GM10266 (cell line): ENCODE results near the gene PHF8.

ENCODE experiments used
- DNase-seq: peaks from one replicate; pipeline ENCODE4 v3.0.0; 2012; ENCODE audit errors: extremely low spot score
- TF ChIP-seq, protein P1 (sequence below): IDR thresholded peaks from 2 replicates; pipeline ENCODE4 v1.5.1; 2012; ENCODE audit warnings: mild to moderate bottlenecking, low read depth; ENCODE audit not compliant: control insufficient read depth, insufficient read depth; ENCODE audit errors: missing control alignments

Gene PHF8

DNA sequence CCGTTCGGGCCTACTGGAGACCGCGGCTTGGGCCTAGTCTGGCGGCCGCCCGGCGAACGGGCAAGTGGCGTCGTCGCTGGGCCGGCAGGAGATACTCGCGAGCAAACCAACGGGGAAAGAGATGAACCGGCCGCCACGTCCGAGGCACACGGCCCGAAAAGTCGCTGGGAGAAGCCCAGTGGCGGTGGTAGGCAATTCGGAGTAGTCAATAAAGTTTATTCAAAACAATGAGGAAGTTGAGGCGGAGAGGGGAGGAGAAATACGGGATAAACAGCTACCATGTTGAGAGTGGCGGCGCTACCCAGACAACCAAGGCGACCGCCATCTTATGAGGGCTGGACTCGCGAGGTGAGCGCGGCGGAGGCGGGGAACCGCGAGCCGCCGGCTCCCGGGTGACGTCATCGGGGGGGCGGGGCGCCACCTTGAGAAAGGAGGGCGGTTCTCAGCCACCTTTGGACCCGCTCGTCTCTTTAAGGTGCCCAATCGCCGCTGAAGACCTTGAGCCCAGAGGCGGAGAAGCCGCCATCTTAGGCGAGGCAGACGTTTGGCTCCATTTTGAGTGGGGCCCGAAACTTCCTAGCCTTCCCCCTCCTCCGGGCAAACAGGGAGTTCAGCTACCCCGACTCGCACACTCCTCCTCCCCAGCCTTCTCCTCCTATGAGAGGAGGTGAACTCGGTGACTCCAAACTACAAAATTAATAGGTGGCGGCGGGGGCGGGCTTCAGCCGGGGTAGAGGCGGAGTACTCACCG, at the start of gene PHF8:
Gene PHF8 (minus strand): TSS at position 348 of the 751 bp plus-strand sequence. CDS start 1,745 bp downstream, outside the sequence.
- TF ChIP-seq, protein P1, sequence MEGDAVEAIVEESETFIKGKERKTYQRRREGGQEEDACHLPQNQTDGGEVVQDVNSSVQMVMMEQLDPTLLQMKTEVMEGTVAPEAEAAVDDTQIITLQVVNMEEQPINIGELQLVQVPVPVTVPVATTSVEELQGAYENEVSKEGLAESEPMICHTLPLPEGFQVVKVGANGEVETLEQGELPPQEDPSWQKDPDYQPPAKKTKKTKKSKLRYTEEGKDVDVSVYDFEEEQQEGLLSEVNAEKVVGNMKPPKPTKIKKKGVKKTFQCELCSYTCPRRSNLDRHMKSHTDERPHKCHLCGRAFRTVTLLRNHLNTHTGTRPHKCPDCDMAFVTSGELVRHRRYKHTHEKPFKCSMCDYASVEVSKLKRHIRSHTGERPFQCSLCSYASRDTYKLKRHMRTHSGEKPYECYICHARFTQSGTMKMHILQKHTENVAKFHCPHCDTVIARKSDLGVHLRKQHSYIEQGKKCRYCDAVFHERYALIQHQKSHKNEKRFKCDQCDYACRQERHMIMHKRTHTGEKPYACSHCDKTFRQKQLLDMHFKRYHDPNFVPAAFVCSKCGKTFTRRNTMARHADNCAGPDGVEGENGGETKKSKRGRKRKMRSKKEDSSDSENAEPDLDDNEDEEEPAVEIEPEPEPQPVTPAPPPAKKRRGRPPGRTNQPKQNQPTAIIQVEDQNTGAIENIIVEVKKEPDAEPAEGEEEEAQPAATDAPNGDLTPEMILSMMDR: no peak
- DNase-seq: peak; percentile 83

DNA sequence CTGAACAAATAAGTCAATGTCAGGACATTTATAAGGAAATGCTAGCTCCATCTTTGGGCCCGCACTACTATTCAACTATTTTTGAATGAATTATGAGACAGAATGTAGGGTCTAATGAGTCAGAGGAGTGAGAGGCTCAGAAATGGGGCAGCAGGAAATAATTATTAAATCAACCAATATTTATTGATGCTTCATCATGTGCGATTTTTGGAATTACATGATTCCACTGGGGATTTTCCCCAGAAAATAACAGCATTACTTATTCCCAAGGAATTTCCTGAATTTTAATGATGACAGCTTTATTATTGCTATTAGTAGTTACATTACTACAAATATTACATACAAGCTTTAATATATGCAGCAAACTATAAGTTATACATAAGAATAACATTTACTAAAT, 49.3 kb upstream of the PHF8 start:
- no peak for DNase-seq
- TF ChIP-seq, protein P1: no peak

DNA sequence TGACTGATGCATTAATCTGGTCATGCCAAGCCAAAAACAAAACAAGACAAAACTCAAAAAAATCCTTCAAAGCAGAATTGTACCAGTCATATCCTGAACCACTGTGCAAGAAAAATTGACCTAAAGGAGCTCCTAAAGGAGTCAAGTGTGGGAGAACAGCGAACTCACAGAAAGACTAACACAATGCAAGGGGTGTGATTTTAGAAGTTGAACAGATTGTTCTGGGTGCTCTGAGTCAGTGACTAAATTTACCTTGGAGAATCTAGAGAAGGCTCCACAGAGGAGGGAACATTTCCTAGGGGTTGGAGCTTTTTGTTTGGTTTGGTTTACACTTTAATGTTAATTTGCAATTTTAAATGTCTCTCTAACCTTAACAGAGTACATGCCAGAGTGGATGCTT, 48.9 kb upstream of the PHF8 start:
- no peak for DNase-seq
- TF ChIP-seq, protein P1: no peak

DNA sequence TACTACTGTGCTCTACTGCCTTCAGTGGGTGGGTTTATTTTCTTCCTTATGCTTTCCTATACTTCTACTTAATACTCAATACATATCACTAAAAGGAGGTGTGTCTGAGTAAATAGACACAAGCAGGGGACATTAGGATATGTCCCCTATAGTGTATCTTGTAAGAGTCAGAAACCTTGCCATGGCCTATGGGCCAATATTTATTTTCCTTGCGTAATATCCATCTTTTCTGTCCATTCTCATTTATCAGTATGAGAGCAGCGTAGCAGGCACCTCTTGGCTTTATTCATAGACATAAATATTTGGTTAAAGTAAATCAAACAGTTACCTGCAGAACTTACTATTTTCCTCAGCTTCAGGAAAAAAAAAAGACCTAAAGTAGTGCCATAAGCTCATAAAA, 46.6 kb upstream of the PHF8 start:
- no peak for DNase-seq
- TF ChIP-seq, protein P1: no peak

DNA sequence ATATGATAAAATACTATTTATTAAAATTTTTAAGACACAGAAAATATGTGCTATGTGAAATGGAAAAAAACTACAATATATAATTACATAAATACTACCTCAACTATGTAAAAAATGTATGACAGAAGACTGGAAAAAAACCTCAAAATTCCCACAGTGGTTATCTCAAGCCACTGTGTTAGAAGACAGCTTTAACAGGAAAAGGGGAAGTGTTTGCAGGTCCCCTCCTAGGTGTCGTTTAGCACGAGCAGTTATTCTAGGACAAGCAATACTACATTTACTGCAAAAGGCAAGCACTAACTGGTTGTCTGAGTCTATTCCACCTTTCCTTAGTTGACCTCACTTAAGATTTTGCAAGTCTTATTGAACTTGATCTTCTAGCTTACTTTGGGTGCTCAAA, 44.9 kb upstream of the PHF8 start:
- TF ChIP-seq, protein P1: no peak
- DNase-seq: no peak

DNA sequence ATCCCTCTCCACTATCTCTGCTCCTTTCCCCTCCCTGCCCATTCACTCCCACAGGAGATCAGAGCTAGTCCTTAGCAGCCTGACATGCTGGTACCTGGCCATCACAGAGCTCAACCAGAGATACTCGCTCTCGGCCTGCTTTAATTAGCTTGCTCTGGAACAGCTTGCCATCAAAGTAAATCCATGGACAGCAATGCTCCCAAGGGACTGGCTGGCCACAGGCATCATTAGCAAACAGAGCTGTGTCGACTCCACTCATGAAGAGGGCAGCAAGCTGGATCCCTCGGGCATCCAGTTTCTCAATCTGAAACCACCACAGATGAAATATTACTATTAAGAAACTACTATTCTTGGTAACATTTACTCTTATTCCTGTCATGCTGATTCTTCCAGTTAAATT, 43.4 kb upstream of the PHF8 start:
- DNase-seq: no peak

DNA sequence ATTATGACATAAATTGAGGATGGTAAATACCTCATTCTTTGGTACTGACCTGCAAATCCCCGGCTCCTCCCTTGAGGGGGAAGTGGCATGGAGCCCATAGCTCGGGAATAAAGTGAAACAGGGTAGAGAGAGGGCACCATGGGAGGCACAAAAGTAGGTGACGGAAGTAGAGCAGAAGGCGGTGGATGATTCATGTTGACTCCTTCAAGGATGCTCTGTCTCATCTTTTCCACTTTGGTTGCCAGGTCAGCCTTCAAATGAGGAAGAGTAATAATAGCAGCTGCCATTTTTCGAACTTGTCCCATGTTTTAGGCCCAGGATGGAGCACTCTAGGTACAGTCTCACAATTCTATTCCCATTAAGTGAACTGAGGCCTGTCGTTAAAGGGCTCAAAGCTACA, 41.4 kb upstream of the PHF8 start:
- TF ChIP-seq, protein P1: no peak
- DNase-seq: no peak

More for the DNA sequence above, 43.4 kb upstream of the PHF8 start:
- TF ChIP-seq, protein P1: no peak
